ENCODE data around the gene ATP23.

- TF ChIP-seq POLR2A (IDR thresholded peaks at IDR 0.05; ENCODE audit: low read length) (peak; percentile 99), GATA1 (IDR thresholded peaks at IDR 0.05; ENCODE audit: low read depth, low read length) (peak; percentile 18)
These were observed 5.4 kb upstream of the ATP23 start for GRCh38 chr12:57935839-57936512.
